Astrocyte (in vitro differentiated cells and primary cell): Measurements from ENCODE around the gene IL24.

Experiments
- CTCF ChIP-seq: IDR thresholded peaks from 2 replicates; pipeline ENCODE4 v1.5.1; 2011; ENCODE audit warnings: low read depth, mild to moderate bottlenecking, inconsistent platforms, low read length, moderate library complexity; ENCODE audit not compliant: insufficient read depth
- EZH2 ChIP-seq: IDR thresholded peaks from 2 replicates; pipeline ENCODE4 v1.6.1; 2012; ENCODE audit warnings: mild to moderate bottlenecking, low read length, inconsistent platforms; ENCODE audit not compliant: insufficient read depth

GRCh38 chr1:206947255-206947654 is 50.0 kb downstream of the IL24 start:
- TF ChIP-seq CTCF (no peak), EZH2 (no peak)
